HG03520 (cell line): ENCODE measurements around the gene KIF25.
"Not testable (repeated sequence)": the region's sequence is repeated elsewhere in the genome, so short reads cannot be mapped to it uniquely, and the experiment has no call there.

Experiments
- ATAC-seq: cut with Tn5 transposase; IDR thresholded peaks from one replicate; pipeline ENCODE4 v1.9.1; 2021; ENCODE audit warnings: mild to moderate bottlenecking, moderate library complexity; ENCODE audit not compliant: unreplicated experiment

Gene KIF25

DNA sequence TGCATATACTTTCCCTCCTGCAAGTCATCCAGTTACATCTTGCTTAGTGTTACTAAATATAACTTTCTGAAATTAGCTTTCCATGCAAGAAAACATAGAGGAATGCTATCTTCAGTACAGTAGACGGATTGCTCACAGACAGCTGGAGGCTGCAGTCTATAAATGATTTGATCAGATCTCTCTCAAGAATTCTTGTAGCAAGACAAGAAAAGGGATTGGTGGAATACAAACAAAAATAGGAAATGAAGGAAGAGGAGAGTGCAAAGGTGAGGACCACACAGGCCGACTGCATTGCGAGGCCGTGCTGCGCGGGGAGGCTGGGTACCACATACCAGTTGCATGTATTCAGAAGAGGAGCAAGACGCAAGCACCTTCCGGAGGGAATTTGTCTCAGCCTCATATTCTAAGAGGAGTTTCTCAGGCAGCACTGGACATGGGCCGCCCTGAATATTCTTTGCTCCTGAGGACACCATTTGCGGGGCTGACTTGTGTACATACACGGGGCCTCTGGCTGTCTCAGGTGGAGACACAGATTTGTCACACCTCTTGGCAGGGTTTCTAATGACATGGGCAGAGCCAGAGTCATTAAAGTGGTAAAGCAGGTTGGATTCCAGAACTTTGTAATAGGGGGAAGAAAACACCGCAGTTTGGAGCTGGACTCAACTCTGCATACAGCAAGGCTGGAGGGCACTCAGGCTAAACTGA is 22.7 kb upstream of the KIF25 start:
- ATAC-seq = no peak

- no peak for ATAC-seq
Observed at GRCh38 chr6:167975458-167975857, 22.0 kb upstream of the KIF25 start.

DNA sequence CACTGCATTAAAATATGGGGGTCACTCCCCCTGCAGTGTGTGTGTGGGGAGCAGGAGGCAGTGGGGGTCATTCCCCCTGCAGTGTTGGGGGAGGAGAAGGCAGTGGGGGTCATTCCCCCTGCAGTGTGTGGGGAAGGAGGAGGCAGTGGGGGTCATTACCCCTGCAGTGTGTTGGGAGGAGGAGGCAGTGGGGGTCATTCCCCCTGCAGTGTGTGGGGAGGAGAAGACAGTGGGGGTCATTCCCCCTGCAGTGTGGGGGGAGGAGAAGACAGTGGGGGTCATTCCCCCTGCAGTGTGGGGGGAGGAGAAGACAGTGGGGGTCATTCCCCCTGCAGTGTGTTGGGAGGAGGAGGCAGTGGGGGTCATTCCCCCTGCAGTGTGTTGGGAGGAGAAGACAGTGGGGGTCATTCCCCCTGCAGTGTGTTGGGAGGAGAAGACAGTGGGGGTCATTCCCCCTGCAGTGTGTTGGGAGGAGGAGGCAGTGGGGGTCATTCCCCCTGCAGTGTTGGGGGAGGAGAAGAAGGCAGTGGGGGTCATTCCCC is 21.3 kb upstream of the KIF25 start:
- ATAC-seq = not testable (repeated sequence)

DNA sequence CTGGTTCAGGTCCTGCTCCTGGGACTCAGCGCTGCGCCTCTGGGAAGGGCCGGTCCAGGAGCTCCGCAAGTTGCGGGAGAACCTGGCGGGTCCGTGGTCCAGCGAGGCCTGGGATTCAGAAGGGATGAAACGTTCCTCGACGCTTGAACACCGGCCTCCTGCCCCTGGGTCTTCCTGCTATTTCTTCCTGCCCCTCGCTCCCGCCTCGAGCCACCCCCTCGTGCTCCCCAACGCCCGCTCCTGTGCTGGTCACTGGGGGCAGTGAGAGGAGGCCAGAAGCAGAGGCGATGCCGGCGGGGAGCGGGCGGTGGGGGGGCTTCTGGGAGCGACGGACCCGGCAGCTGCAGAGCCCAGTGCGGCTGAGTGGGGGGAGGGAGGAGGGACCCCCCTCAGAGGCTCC is 20.8 kb upstream of the KIF25 start:
- no peak for ATAC-seq

DNA sequence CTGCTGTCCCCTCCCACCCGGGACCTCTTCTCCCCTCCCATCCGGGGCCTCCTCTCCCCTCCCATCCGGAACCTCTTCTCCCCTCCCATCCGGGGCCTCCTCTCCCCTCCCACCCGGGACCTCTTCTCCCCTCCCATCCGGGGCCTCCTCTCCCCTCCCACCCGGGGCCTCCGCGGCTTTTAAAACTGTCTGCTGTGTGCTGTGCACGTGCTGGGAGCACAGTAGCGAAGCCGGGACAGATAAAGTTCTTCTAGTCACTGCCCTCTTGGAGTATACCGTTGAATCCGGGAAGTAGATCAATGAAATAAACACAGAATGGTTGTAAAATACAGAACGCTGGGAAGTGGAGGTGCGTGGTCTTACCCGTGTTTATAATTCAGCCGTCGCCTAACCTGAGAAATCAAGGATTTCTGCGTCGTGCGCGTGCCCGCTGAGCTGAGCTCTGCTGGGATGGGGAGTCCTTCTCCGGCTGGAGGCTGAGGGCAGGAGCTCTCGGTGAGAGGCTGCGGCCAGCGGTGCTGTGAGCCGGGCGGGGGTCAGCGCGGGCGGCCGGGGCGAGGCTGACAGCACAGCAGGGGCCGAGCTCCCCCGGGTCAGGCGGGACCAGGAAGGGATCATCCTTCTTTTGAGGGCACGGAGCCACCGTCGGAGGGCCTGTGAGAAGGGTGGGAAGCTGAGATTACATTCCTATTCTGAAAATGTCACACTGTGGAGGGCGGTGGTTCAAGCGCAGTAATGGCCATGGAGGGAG is 19.6 kb upstream of the KIF25 start:
- ATAC-seq = no peak

DNA sequence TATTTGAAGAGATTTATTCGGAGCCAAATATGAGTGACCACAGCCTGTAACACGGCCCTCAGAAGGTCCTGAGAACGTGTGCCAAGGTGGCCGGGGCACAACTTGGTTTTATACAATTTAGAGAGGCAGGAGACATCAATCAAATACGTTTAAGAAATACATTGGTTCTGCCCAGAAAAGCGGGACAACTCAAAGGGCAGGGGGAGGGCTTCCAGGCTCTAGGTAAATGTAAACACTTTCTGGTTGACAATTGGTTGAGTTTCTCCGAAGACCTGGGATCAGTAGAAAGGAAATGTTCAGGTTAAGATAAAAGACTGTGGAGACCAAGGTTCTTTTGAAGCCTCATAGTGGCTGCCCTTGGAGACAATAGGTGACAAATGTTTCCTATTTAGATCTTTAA is 18.9 kb upstream of the KIF25 start:
- ATAC-seq = no peak

DNA sequence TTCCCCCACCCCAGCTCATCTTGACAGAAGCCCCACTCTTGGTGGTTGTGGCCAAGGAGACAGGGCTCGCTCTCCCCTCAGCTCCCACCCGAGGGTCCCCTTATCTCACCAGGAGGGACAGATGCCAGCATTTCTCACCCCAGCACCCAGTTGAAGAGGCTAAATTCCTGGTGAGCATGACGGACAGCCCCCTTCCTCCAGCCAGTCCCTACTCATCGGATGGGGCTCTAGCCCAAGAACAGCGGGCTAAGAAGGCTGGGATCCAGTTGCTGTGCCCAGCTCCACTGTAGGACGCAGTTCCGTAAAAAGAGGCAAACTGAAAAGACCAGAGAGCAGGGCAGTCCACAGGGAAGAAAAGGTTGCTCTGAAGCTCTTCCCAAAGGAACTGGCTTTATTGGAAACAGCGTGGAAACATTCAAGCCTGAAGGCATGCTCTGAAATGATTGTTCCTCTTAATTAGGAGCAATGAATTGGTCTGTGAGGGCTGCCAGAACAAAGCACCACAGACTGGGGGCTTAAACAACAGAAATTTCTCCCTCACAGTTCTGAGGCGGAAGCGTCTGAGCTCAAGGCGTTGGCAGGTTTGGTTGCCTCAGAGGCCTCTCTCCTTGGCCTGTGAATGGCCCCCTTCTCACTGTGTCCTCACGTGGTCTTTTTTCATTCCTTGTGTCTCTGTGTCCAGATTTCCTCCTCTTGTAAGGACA is 17.9 kb upstream of the KIF25 start:
- no peak for ATAC-seq

- ATAC-seq = no peak
Observed at GRCh38 chr6:167980911-167981580, 16.4 kb upstream of the KIF25 start.

DNA sequence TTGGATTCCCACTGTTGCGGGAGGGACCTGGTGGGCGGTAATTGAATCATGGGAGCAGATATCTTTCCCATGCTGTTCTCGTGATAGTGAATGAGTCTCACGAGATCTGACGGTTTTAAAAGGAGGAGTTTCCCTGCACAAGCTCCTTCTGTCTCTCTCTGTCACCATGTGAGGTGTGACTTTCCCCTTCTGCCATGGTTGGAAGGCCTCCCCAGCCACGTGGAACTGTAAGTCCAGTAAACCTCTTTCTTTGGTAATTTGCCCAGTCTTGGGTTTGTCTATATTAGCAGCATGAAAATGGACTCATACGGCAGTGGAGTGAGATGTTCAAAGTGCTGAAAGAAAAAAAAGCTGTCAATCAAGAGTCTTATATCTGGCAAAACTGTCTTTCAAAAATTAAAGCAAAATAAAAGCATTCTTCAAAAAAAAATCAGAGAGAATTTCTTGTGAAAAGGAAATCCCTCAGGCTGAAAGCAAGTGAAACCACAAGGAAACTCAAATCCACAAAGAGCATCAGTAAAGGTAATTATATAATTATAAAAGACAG is 15.5 kb upstream of the KIF25 start:
- ATAC-seq = no peak

DNA sequence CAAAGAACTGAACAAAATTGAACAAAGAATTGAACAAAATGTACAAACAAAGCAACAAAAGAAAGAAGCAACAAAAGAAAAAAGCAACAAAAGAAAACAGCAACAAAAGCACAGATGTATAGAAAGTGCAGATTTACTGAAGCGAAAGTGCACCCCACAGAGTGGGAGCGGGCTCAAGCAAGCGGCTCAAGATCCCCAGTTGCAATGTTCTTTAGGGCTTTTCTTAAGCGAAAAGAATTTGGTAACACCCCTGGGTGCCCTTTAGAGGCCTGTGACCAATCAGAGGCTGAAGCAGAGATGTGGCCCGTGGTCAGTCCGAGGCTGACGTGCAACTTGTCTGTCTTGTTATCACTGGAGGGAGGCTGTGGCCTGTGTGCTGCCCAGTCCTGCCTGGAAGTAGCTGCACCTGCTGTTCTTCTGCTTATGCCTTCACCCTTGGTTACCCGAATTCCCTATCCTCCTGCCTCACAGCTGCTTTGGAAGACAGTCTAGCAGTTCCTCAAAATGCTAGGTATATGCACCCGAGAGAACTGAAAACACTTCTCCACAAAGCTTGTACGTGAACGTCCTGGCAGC is 13.2 kb upstream of the KIF25 start:
- no peak for ATAC-seq

DNA sequence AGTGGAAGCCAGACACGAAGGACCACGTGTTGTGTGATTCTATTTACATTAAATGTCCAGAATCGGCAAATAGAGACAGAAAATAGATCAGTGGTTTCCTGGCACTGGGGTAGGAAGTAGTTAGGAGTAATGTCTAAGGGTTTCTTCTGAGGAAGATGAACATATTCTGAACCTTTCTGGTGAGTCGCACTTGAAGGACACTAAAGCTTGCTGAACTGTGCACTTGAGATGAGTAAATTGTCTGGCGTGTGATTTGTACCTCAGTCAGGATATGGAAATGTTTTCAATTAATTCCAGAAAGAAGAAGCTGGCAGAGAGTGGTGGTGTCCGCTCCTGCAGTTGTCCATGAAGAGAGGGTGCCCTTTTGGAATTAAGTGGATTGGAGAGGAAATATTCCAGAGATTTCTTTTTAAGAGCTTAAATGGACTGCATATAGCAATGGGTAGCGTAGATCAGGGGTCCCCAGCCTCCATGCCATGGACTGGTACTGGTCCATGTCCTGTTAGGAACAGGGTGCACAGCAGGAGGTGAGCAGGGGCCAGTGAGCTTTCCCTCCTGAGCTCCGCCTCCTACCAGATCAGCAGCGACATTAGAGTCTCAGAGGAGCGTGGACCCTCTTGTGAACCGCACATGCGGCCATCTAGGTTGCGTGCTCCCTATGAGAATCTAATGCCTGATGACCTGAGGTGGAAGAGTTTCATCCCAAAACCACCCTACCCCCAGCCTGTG is 12.4 kb upstream of the KIF25 start:
- ATAC-seq = no peak

DNA sequence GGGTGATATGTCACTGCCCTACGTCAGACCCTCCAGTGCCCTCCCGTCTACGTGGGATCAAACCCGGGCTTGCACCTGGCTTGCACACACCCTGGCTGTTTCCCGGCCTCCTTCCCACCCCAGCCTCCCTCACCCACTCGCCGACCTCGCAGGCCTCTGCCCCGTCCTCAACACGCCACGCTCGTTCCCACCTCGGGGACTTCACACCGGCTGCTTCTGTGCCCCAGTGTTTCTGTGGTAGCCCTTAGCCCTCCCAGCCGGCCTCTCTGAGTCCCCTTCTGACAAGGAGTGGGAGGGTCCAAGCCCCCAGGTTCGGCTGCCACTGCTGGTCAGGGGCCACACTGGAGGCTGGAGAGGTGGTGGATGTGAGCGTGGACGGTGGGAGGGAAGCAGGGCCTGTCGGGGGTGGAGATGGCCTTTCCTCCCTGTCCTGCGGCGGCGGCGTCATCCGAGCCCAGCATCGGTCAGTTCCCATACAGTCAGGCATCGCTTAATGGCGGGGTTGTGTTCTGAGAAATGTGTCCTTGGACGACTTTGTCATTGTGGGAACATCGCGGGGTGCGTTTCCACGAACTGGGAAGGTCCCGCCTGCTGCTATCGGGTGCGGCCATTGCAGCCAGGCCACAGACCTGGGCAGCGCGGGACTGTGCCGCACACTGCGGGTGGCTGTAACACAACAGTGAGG is 11.4 kb upstream of the KIF25 start:
- no peak for ATAC-seq

DNA sequence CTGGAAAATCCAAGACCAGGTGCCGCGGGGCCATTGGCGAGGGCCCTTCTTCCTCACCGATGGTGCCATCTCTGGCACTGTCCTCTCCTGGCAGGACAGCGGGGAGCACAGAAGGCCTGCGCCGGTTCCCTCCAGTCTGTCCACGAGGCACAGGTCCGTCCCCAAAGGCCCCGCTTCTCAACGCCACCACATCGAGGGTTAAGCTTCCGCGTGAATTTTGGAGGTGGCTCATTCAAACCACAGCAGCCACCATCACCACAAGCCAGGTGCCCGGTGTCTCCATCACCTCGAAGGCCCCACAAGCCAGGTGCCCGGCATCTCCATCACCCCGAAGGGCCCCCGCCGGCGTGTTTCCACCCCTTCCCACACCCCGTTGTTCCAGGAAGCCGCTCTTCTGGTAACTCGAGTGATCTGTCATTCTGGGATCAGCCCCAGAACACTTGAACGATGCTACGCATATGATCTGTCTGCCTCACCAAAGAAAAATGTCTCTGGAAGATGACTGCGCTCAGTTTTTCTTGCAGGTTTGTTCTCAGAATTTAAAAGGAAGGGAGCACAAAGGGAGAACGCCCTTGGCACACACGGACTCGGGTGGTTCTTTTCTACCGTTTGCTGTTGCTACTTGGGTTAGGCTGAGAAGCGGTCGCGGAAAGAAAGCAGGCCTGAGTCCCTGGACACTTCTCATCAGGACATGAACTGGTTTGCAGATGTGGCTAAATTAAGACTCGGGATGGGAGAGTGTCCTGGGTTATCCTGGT is 9.9 kb upstream of the KIF25 start:
- no peak for ATAC-seq

- ATAC-seq = no peak
Observed at GRCh38 chr6:167988154-167988495, 9.3 kb upstream of the KIF25 start.

DNA sequence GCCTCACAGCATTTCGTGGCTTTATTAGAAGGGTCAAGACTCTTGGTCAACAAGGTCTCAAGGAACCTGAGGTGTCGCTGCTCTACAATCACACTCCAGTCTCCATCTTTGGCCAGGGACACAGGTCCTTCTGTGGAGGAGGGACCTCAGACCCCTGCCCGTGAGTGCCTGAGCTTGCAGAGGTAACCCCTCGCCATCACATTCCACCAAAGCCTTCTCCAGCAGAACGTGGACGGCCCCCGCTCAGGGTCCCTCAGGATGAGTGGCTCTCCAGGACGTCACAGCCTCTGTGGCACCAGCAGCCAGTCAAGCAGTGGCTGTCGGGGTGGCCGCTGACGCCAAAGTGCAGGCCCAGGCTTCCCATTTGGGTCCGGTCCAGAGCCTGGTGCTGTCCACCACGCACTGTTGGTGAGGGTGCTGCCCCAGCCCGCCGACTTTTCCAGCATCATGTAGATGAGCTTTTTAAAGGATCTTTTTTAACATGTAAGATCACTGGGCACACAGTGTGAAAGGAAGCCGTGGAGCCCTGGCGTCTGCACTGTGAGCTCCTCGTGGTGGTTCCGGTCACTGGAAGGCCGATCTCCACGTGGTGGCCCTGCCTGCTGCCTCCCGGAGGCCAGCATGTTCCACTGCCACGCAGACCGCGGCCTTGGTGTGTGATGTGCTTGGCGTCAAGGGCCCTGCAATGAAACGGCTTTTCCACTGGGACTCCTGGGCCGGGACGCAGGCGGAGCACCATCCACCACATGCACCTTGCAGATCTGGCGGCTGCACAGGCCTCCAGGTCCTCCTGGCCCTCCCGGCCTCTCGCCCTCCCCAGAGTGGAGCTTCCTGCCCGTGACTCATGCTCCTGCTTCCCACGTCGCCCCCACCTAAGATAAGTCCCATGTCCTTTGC is 8.3 kb upstream of the KIF25 start:
- no peak for ATAC-seq

DNA sequence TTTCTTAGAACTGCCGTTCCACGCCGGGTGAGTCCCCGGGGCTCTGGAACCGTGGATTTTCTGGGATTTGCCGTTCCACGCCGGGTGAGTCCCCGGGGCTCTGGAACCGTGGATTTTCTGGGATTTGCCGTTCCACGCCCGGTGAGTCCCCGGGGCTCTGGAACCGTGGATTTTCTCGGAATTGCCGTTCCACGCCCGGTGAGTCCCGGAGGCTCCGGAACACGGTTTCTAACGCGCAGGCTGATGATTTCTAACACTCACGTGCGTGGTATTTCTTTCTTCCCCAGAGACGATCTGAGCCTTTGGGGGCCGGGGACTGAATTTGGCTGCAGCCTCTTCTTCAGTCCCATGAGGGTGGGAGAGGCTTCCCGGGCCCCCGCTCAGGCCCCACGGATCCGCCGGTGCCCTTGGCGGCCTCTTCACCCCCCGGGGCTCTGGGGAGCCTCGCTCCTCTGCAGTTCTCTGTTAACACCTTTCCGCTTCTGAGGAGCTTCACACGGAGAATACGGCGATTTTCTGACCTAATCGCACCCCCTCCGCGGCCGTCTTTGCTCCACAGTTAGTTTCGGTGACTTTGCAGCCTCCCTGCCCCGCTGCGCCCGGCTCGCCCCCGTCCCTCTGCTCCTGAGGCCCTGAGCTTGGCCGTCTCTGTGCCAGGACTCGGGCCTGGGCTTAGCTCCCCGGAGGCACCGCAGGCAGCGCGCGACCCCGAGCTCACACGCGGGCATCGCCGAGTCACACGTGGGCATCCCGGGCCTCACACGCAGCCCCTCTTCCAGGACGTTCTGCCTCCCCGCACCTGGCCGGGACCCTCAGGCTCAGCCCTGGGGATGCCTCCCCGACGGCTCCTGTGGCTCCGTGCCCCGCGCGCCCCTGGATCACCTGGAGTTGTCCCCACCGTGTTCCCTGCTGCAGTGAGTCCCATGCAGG is 7.2 kb upstream of the KIF25 start:
- ATAC-seq = no peak

DNA sequence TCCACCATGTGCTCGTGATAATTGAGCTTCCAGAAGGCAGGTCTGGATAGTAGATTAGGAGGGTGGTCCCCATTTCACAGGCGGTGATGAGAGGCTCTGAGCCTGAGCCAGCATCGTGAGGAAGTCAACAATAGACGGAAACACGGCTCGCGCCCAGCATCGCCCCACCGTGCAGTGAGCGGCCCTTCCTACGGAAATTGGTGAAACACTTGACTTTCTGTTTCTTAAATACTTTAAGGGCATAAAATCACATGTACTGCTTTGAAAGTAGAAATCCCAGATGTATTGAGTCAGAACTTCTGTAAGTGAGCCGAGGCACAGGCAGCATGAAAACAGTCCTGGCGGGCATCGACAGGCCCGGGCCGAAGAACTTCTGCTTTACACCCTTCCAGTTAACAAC is 4.3 kb upstream of the KIF25 start:
- no peak for ATAC-seq
